Liver (tissue), 3 donors: ENCODE data around the gene PAXX.

Experiments used
- CTCF ChIP-seq: fragments of 150-350 bp; IDR thresholded peaks from 2 replicates; pipeline ENCODE4 v1.5.1; 2017; ENCODE audit warnings: improper control_type of control experiment, low read depth, low read length; ENCODE audit not compliant: missing input control
- GABPA ChIP-seq, 2 donors: IDR thresholded peaks in 1 of 2; conservative IDR thresholded peaks in 1 of 2; 2 replicates each; pipeline ENCODE4 v1.6.1; 2016; ENCODE audit warnings: antibody characterized with exemption in 2 of 2, mild to moderate bottlenecking in 1 of 2, moderate library complexity in 1 of 2
- JUND ChIP-seq, 2 donors: IDR thresholded peaks; 2 replicates each; pipeline ENCODE4 v1.6.1; 2016; ENCODE audit warnings: antibody characterized with exemption in 2 of 2
- RAD21 ChIP-seq, 2 donors: IDR thresholded peaks; 2 replicates each; pipeline ENCODE4 v1.6.1; 2016; ENCODE audit warnings: antibody characterized with exemption in 2 of 2, mild to moderate bottlenecking in 2 of 2
- REST ChIP-seq: IDR thresholded peaks from 2 replicates; pipeline ENCODE4 v1.6.1; 2016; ENCODE audit warnings: antibody characterized with exemption, mild to moderate bottlenecking
- TAF1 ChIP-seq: conservative IDR thresholded peaks from 2 replicates; pipeline ENCODE4 v1.6.1; 2016; ENCODE audit warnings: antibody characterized with exemption, mild to moderate bottlenecking
- YY1 ChIP-seq: IDR thresholded peaks from 2 replicates; pipeline ENCODE4 v1.6.1; 2016; ENCODE audit warnings: antibody characterized with exemption, mild to moderate bottlenecking
- donor health status: healthy.
- donor health status: healthy.

- TF ChIP-seq CTCF (no peak), GABPA (IDR thresholded peaks at IDR 0.05 in 1 of 2, conservative IDR thresholded peaks at IDR 0.05 in 1 of 2) (no peak), YY1 (no peak), RAD21 (IDR thresholded peaks at IDR 0.05) (no peak), JUND (IDR thresholded peaks at IDR 0.05) (no peak), REST (no peak), TAF1 (no peak)
Observed at GRCh38 chr9:136952876-136953770, 39.1 kb upstream of the PAXX start.
